Osteoblast (primary cell): ENCODE measurements around the gene ZNF219. TPM values are rescaled to one million over a fixed set of nuclear protein-coding genes. Genes with fewer than 3 reads are reported as not detected.

ENCODE experiments used
- DNase-seq: peaks from one replicate; pipeline ENCODE4 v3.0.0; 2011; ENCODE audit warnings: low spot score, mixed read lengths; ENCODE audit not compliant: insufficient read length; ENCODE audit errors: missing footprints
- H2AFZ ChIP-seq: 2 replicates; pipeline ENCODE4 v1.6.0; 2011; ENCODE audit warnings: mild to moderate bottlenecking, low read length
- H3K27ac ChIP-seq: 2 replicates; pipeline ENCODE4 v1.5.1; 2011; ENCODE audit warnings: mild to moderate bottlenecking, low read depth, low read length, moderate library complexity
- H3K27me3 ChIP-seq: 2 replicates; pipeline ENCODE4 v1.6.0; 2012; ENCODE audit warnings: mild to moderate bottlenecking, control low read depth, inconsistent platforms, low read length, moderate library complexity; ENCODE audit not compliant: insufficient read depth
- H3K36me3 ChIP-seq: 2 replicates; pipeline ENCODE4 v1.5.1; 2011; ENCODE audit warnings: mild to moderate bottlenecking, low read length, control low read depth, moderate library complexity; ENCODE audit not compliant: insufficient read depth
- H3K4me1 ChIP-seq: 2 replicates; pipeline ENCODE4 v1.5.1; 2011; ENCODE audit warnings: mild to moderate bottlenecking, low read length, control low read depth, moderate library complexity; ENCODE audit not compliant: insufficient read depth
- H3K4me2 ChIP-seq: 2 replicates; pipeline ENCODE4 v1.6.0; 2011; ENCODE audit warnings: mild to moderate bottlenecking, low read length; ENCODE audit not compliant: insufficient read depth
- H3K4me3 ChIP-seq: fragments of 200-600 bp; sonication (generic); 3 replicates; pipeline ENCODE4 v1.5.1; 2012; ENCODE audit warnings: mild to moderate bottlenecking, low read length, inconsistent platforms; ENCODE audit not compliant: insufficient read depth
- H3K79me2 ChIP-seq: 2 replicates; pipeline ENCODE4 v1.6.0; 2012; ENCODE audit warnings: mild to moderate bottlenecking, low read length, control low read depth, inconsistent platforms; ENCODE audit not compliant: insufficient read depth
- H3K9me3 ChIP-seq: 2 replicates; pipeline ENCODE4 v1.5.1; 2011; ENCODE audit warnings: low read depth, low read length, control low read depth
- H4K20me1 ChIP-seq: 2 replicates; pipeline ENCODE4 v1.6.0; 2012; ENCODE audit warnings: mild to moderate bottlenecking, low read length, control low read depth; ENCODE audit not compliant: insufficient read depth
- total RNA-seq: library from RNA; depleted of rRNA; stranded (reverse); fragments of >200 nt; gene quantifications from 2 replicates; pipeline ENCODE4 v1.2.3, GENCODE V29; 2012
- TF ChIP-seq, protein P1 (sequence below): IDR thresholded peaks from 2 replicates; pipeline ENCODE4 v1.5.1; 2011; ENCODE audit warnings: mild to moderate bottlenecking, low read depth, low read length, moderate library complexity; ENCODE audit errors: extremely low read depth

The ZNF219 gene
- total RNA-seq, 1 donor = 9.4 TPM

- DNase-seq = peak; percentile 94
- peaks cover 1% of the 10 kb centered on the region for H3K4me1 ChIP-seq
- H3K4me3 ChIP-seq = no peak overlapping the region
- peaks cover 15% of the 10 kb centered on the region for H4K20me1 ChIP-seq
- no peaks in the 10 kb centered on the region for H3K9me3 ChIP-seq
- no peak overlapping the region for H3K4me2 ChIP-seq
- H3K36me3 ChIP-seq = peaks cover 36% of the 10 kb centered on the region
- H2AFZ ChIP-seq = no peak overlapping the region
- no peaks in the 10 kb centered on the region for H3K27me3 ChIP-seq
- H3K79me2 ChIP-seq = no peaks in the 10 kb centered on the region
- TF ChIP-seq, protein P1, sequence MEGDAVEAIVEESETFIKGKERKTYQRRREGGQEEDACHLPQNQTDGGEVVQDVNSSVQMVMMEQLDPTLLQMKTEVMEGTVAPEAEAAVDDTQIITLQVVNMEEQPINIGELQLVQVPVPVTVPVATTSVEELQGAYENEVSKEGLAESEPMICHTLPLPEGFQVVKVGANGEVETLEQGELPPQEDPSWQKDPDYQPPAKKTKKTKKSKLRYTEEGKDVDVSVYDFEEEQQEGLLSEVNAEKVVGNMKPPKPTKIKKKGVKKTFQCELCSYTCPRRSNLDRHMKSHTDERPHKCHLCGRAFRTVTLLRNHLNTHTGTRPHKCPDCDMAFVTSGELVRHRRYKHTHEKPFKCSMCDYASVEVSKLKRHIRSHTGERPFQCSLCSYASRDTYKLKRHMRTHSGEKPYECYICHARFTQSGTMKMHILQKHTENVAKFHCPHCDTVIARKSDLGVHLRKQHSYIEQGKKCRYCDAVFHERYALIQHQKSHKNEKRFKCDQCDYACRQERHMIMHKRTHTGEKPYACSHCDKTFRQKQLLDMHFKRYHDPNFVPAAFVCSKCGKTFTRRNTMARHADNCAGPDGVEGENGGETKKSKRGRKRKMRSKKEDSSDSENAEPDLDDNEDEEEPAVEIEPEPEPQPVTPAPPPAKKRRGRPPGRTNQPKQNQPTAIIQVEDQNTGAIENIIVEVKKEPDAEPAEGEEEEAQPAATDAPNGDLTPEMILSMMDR = peak; percentile 38
- H3K27ac ChIP-seq = no peak overlapping the region
These were observed 8.1 kb downstream of the ZNF219 start for GRCh38 chr14:21090194-21090939.

GRCh38 chr14:21089877-21090193, 8.6 kb downstream of the ZNF219 start:
- H3K9me3 ChIP-seq = no peaks in the 10 kb centered on the region
- H4K20me1 ChIP-seq = peaks cover 15% of the 10 kb centered on the region
- no peak overlapping the region for H3K4me2 ChIP-seq
- TF ChIP-seq, protein P1 = no peak
- H3K4me1 ChIP-seq = peaks cover 6% of the 10 kb centered on the region
- peaks cover 40% of the 10 kb centered on the region for H3K36me3 ChIP-seq
- no peaks in the 10 kb centered on the region for H3K27me3 ChIP-seq
- no peak overlapping the region for H3K4me3 ChIP-seq
- H2AFZ ChIP-seq = no peak overlapping the region
- H3K27ac ChIP-seq = no peak overlapping the region
- H3K79me2 ChIP-seq = no peaks in the 10 kb centered on the region
- peak; percentile 71 for DNase-seq

- peaks cover 10% of the 10 kb centered on the region for H3K4me1 ChIP-seq
- no peak overlapping the region for H2AFZ ChIP-seq
- no peaks in the 10 kb centered on the region for H3K27me3 ChIP-seq
- no peak overlapping the region for H3K27ac ChIP-seq
- H3K4me3 ChIP-seq = no peak overlapping the region
- no peaks in the 10 kb centered on the region for H3K9me3 ChIP-seq
- H3K79me2 ChIP-seq = no peaks in the 10 kb centered on the region
- peak; percentile 67 for DNase-seq
- no peak overlapping the region for H3K4me2 ChIP-seq
- TF ChIP-seq, protein P1 = no peak
- peaks cover 45% of the 10 kb centered on the region for H3K36me3 ChIP-seq
- peaks cover 15% of the 10 kb centered on the region for H4K20me1 ChIP-seq
These were observed 9.2 kb downstream of the ZNF219 start for GRCh38 chr14:21089271-21089670.

- H3K9me3 ChIP-seq = no peaks in the 10 kb centered on the region
- peak; percentile 41 for DNase-seq
- no peak overlapping the region for H3K4me2 ChIP-seq
- H2AFZ ChIP-seq = no peak overlapping the region
- H3K79me2 ChIP-seq = no peaks in the 10 kb centered on the region
- TF ChIP-seq, protein P1 = no peak
- no peaks in the 10 kb centered on the region for H3K27me3 ChIP-seq
- H3K36me3 ChIP-seq = peaks cover 50% of the 10 kb centered on the region
- peaks cover 12% of the 10 kb centered on the region for H4K20me1 ChIP-seq
- no peak overlapping the region for H3K4me3 ChIP-seq
- peaks cover 10% of the 10 kb centered on the region for H3K4me1 ChIP-seq
- H3K27ac ChIP-seq = no peak overlapping the region
These were observed 9.8 kb downstream of the ZNF219 start for GRCh38 chr14:21088687-21089086.
